Smooth muscle cell of the brain vasculature (primary cell): ENCODE results near the gene GRM6.

Experiments
- DNase-seq: peaks from one replicate; pipeline ENCODE4 v3.0.0-alpha.2; 2012; ENCODE audit warnings: low read depth, low spot score

Gene GRM6

GRCh38 chr5:178994580-178995340 is at the start of gene GRM6:
GRM6 (minus strand) TSS chr5:178995320; CDS start chr5:178994944, 376 bp downstream.
- DNase-seq = no peak

DNA sequence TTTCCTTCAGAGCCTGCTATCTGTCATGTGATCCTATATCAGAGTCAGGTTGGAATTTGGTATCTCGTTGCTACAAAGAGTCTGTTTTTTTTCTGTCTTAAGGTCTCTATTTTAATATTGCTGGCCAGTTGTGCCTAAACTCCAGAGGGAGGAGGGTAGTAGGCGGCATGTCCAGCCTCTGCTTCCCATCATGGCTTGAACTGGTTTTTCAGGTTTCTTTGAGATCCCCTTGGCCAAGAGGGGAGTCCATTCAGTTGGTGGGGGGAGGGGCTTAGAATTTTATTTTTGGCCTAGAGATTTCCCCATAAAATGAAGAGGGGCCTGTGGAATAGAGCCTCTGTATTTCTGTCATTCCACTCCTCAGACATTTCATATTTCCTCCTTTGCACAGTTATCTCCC is 49.6 kb upstream of the GRM6 start:
- DNase-seq = no peak

DNA sequence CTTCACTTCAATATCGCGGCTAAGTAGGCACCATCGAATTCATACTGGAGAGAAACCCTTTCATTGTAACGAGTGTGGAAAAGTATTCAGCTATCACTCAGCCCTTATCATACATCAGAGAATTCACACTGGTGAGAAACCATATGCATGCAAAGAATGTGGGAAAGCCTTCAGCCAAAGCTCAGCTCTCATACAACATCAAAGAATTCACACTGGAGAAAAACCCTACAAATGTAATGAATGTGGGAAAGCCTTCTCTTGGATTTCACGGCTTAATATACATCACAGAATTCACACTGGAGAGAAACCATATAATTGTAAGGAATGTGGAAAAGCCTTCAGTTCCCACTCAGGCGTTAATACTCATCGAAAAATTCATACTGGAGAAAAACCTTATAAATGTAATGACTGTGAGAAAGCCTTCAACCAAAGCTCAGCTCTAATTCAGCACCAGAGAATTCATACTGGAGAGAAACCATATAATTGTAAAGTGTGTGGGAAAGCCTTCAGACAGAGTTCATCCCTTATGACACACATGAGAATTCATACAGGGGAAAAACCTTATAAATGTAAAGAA is 38.0 kb upstream of the GRM6 start:
- DNase-seq = no peak

DNA sequence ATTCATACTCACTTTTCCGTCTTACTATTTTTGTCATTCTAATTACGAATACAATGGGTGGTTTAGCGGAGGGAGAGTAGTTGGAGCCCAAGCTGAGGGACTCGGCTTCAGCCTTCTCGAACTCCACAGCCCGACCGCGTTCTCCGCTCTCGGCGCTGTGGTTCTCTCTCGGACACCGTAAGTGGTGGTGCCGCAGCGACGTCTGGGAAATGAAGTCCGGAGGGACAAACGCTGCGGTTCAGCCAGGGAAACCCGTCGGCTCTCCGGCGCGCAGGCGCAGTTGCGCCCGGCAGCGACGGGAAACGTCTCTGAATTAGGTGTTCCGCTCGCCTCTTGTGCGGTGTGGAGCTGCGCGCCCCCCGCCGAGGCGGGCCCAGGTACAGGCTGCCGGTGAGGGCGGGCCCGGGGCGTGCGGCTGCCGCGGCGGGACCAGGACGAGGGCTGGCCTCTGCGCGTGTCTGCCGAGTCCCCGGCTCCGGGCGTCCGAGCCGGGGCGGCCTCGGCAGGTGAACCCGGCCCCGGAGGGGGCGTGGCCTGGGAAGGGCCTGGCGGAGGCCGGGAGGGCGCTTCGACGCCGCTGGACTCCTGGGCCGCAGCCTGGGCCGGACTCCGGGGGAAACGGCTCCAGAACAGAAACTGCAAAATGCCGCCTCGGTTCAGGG is 28.5 kb upstream of the GRM6 start, which contains the start of gene ZNF879:
Gene ZNF879 (plus strand): TSS at position 277 of the 662 bp plus-strand sequence. CDS start 1,201 bp downstream, outside the sequence.
- DNase-seq = peak; percentile 84

DNA sequence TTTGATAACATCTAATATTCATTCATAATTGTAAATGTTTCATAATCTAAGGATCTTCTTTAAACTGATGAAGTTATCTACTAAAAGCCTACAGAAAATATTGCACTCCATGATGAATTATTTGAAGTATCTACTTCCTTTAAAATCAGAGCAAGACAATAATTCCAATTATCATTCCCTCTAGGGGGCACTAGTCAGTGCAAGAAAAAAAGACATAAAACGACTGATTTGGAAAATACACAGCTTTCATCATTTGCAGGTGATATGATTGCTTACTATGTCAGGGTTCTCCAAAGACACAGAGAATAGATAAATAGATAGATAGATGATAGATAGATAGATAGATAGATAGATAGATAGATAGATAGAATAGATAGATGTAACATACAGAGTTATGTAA is 13.5 kb upstream of the GRM6 start:
- no peak for DNase-seq

GRCh38 chr5:179006564-179006963 is 11.4 kb upstream of the GRM6 start:
- DNase-seq = no peak

GRCh38 chr5:178998441-178998840 is 3.3 kb upstream of the GRM6 start:
- no peak for DNase-seq

DNA sequence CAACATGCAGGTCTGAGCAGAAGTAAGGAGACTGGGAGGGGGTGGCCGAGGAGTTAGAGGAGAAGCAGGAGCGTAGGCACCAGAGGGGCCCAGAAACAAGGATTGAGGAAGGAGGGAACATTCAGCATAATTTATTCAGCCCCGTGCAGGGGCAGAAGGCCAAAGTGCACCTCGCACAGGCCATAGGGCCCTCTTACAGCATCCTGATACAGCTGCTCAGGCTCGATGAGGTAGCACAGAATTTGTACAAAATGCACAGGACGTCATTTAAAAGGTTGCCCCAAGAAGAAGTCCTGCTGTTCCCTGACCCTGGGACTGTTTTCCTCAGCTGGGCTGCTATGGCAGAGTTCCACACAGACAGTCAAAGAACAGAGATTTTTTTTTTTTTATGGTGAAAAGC is 2.1 kb upstream of the GRM6 start:
- DNase-seq = no peak

DNA sequence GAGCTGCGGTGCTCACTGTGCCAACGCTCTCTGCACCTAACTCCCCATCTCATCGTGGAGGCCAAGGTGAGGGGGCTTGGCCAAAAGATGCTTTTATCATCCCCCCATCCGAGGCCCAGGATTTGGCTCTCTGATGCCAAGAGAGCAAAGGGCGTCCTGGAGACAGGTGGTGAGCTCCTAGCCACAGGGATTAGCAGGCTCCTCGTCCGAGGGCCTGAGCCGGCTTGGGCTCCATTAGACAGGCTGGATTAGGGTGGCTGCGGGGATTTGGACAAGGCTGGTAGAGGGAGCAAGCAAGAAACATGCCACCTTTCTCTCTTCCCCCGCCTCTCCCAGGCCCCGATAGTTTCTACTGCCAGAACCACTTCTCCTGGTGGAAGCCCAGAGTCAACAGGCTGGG is 1.0 kb upstream of the GRM6 start:
- no peak for DNase-seq

GRCh38 chr5:178995341-178995690 is 196 bp upstream of the GRM6 start:
- no peak for DNase-seq

DNA sequence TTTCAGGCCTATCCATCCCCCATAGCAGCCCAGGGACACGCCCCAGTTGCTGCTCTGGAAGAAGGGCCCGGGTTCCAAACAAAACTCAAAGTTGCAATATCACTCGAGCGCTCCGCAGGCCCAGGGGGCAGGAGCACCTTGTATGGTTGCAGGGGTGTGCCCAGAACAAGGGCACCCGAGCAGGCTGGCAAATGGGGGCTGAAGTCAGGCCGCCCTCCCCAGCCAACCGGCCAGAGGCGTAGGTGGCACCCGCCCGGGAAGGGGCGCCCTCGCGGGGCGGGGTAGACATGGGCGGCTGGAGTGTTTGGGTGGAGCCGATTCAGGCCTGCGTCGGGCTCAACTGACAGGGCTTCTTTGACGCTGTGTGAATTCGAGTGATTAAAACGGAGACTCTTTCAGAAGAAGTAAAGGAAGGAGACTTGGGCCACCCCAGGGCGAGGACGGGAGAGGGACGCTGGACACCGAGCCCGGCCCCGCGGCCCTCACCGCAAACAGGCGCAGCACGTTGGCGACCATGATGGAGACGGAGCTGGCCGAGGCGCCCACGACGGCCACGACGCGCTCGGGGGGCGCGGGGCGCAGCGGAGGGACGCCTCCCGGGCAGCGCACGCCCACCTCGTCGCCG is 1.1 kb downstream of the GRM6 start:
- no peak for DNase-seq

DNA sequence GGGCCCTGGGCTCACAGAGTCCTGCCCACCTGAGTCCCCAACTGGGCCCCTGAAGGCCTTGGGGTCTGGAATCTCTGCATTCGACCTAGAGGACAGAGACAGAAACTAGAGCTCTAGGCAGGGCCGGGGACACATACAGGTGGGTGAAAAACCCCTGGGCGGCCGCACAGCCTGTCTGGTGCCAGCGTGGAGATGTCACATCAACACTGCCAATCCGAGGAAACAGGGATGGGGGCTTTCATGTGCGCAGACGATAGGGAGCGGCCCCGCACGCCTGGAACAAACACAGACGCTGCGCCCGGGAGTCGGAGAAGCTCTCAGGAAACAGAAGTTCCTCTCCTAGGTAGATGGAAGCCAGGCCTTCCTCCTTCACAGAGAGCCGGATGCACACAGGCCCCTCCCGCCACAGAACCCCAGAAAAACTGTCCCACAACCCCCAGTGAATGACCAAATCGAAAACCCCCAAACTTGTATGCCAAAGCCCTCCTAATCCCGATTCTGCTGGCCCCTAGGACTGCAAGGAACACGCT is 1.8 kb downstream of the GRM6 start:
- no peak for DNase-seq

GRCh38 chr5:178992291-178992895 is 2.7 kb downstream of the GRM6 start:
- DNase-seq = no peak

DNA sequence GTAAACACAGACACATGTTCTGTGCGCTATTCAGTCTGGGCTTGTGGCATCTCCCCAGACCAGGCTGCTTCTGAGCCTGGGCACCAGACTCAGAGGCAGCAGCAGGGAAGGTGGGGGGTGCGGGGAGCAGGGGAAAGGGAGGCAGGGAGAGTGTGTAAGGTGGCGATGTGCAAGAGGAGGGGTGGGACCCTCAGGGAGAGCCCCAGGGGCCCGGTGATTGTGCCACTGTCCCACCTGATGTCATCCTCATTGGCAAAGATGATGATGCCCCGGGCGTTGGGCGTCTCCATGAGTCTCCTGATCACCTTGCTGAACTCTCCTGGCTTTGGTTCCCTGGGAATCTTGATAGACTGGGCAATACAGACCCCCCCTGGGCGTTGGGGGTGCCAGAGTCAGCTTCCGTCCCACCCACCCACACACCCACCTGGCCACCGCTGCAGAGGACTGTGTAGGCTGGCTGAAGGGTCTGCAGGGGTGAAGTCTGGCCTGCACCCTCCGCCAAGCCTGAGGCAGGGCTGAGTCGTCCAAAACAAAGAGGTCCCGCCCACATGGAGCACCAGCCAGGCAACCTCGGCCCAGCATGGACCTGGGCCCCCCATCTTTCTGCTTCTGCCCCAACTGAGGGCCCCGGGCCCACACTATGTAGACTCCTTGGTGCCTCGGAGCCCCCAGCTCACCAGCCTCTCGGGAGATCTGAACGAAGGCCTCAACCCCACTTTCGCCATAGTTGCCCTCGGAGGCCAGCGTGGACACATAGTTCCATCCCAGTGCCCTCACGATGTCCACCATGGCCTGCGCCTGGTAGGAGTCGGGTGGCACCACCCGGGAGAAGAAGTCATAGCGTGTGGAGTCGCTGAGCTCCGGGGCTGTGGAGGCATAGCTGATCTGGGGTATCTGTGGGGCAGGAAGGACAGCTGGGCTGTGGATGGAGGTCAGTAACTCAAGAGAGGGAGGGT is 3.7 kb downstream of the GRM6 start:
- DNase-seq = no peak

GRCh38 chr5:178990491-178990890 is 4.6 kb downstream of the GRM6 start:
- no peak for DNase-seq

- DNase-seq = no peak
These were observed 5.8 kb downstream of the GRM6 start for GRCh38 chr5:178989311-178989710.

DNA sequence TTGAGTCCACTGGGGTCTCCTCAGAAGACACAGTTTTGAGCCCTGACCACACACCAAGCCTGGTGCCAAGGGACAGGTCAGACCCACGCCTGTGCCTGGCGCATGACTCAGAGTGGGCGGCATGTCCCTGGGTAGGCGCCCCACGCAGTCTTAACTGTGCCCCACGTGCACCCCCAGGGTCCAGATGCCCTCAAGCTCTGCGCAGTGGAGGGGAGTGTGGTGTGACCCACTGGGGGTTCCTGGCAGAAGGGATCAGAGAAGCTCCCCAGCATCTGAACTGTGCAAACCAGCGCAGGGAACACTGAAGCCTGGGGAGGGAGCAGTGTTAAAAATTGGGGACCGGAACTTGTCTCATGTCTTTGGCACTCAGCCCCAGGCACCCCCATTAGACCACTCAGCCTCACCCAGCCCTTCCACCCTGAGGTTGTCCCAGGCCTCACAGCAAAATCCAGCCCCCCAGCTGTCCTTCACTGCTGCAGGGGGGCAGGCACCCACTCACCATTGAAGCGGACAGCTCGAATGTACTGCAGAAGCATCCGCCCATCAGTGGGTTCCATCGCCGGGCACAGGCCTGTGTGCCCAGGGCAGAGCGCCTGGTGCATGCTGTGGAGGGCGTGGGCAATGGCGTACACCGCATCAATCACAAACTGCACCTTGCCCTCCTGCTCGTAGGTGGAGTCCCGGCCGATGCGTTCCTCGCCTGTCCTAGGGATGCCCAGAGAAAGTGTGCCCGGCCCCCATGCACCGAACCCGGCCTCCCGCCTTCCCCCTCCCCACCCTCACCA is 6.5 kb downstream of the GRM6 start:
- DNase-seq = no peak

- DNase-seq = no peak
These were observed 8.7 kb downstream of the GRM6 start for GRCh38 chr5:178986326-178986960.
